Suprapubic skin (tissue), 4 donors: ENCODE measurements around the gene DMGDH.

Experiments
- EP300 ChIP-seq: sonication (generic); formaldehyde crosslinking; IDR thresholded peaks from one replicate; pipeline ENCODE4 v1.6.1; 2017; ENCODE audit warnings: antibody characterized with exemption
- POLR2A ChIP-seq, 2 donors: fragments of 450-650 bp; IDR thresholded peaks; one replicate each; pipeline ENCODE4 v1.6.1; 2017; ENCODE audit warnings: antibody characterized with exemption in 2 of 2, mild to moderate bottlenecking in 2 of 2, moderate library complexity in 2 of 2
- POLR2AphosphoS5 ChIP-seq, 3 donors: sonication (generic); formaldehyde crosslinking; IDR thresholded peaks; one replicate each; pipeline ENCODE4 v1.6.1; 2017; ENCODE audit warnings: antibody characterized with exemption in 3 of 3
- TF ChIP-seq, protein P1 (sequence below), 2 donors: fragments of 200-600 bp in 1 of 2; fragments of 450-650 bp in 1 of 2; sonication (generic) in 1 of 2; IDR thresholded peaks; one replicate each; pipeline ENCODE4 v1.5.1; 2016 to 2019; ENCODE audit warnings: antibody characterized with exemption in 2 of 2, mild to moderate bottlenecking in 1 of 2, moderate library complexity in 1 of 2

DNA sequence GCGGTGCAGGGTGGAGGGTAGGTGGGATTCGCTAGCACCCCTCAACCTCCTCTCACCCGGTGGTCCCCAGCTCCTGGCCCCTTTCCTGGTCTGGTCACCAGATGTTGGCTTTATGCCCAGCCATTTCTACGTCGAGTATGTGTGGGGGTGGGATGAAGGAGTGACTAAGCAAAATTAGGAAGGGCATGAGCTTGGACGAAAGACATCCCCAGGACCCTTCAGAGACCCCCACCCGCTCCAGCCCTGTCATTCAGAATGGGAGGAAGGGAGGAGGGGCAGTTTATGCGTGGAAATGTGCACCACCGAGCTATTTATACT lies 835 bp upstream of the DMGDH start:
- TF ChIP-seq, protein P1, sequence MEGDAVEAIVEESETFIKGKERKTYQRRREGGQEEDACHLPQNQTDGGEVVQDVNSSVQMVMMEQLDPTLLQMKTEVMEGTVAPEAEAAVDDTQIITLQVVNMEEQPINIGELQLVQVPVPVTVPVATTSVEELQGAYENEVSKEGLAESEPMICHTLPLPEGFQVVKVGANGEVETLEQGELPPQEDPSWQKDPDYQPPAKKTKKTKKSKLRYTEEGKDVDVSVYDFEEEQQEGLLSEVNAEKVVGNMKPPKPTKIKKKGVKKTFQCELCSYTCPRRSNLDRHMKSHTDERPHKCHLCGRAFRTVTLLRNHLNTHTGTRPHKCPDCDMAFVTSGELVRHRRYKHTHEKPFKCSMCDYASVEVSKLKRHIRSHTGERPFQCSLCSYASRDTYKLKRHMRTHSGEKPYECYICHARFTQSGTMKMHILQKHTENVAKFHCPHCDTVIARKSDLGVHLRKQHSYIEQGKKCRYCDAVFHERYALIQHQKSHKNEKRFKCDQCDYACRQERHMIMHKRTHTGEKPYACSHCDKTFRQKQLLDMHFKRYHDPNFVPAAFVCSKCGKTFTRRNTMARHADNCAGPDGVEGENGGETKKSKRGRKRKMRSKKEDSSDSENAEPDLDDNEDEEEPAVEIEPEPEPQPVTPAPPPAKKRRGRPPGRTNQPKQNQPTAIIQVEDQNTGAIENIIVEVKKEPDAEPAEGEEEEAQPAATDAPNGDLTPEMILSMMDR (IDR thresholded peaks at IDR 0.05): no peak
- TF ChIP-seq POLR2A (IDR thresholded peaks at IDR 0.05): no peak
- TF ChIP-seq EP300: no peak
- TF ChIP-seq POLR2AphosphoS5 (IDR thresholded peaks at IDR 0.05): no peak
